PC-3 (cell line): ENCODE data around the gene ADORA2A. TPM values are rescaled to one million over a fixed set of nuclear protein-coding genes. Genes with fewer than 3 reads are reported as not detected.

Experiments used
- ATAC-seq: fragments of 200-7000 bp; cut with Tn5 transposase; 2 replicates; pipeline ENCODE4 v1.9.1; 2020; ENCODE audit warnings: mild to moderate bottlenecking, moderate library complexity
- BruUV-seq: library from RNA; stranded (reverse); fragments of 400-500 nt; replicated peaks from 2 replicates; lab custom pipeline; 2021; lab: Mats Ljungman, UMichigan
- CTCF ChIA-PET: fragments of 300-600 bp; sonication (Branson Sonifier 250); formaldehyde crosslinking; loops from one replicate; lab custom pipeline; 2022; ENCODE audit warnings: antibody characterized with exemption; lab: Charles Lee
- POLR2A ChIA-PET: fragments of 300-600 bp; sonication (Branson Sonifier 250); formaldehyde crosslinking; loops from one replicate; lab custom pipeline; 2022; ENCODE audit warnings: antibody characterized with exemption; ENCODE audit not compliant: unreplicated experiment; lab: Charles Lee
- DNase-seq: peaks from one replicate; pipeline ENCODE4 v3.0.0-alpha.2; 2015
- H2AFZ ChIP-seq: fragments of 300-600 bp; sonication (generic); 2 replicates; pipeline ENCODE4 v1.6.0; 2016; ENCODE audit warnings: antibody characterized with exemption, low read length
- H3F3A ChIP-seq: fragments of 300-600 bp; sonication (generic); one replicate; pipeline ENCODE4 v1.6.0; 2017; ENCODE audit warnings: antibody characterized with exemption, low read length, control low read depth, mild to moderate bottlenecking; ENCODE audit not compliant: unreplicated experiment
- H3K27ac ChIP-seq: fragments of 300-600 bp; sonication (generic); 2 replicates; pipeline ENCODE4 v1.5.1; 2016; ENCODE audit warnings: mild to moderate bottlenecking, low read length
- H3K27me3 ChIP-seq: fragments of 300-600 bp; sonication (generic); 2 replicates; pipeline ENCODE4 v1.6.1; 2016; ENCODE audit warnings: low read length, mixed read lengths
- H3K36me3 ChIP-seq: fragments of 300-600 bp; sonication (generic); 2 replicates; pipeline ENCODE4 v1.6.1; 2016; ENCODE audit warnings: low read depth, mixed run types, low read length, mixed read lengths
- H3K4me1 ChIP-seq: fragments of 300-600 bp; sonication (generic); 2 replicates; pipeline ENCODE4 v1.5.1; 2016; ENCODE audit warnings: low read length; ENCODE audit not compliant: insufficient read depth
- H3K4me2 ChIP-seq: fragments of 300-600 bp; sonication (generic); 2 replicates; pipeline ENCODE4 v1.6.0; 2016; ENCODE audit warnings: low read length
- H3K4me3 ChIP-seq: fragments of 300-600 bp; sonication (generic); 2 replicates; pipeline ENCODE4 v1.5.1; 2016; ENCODE audit warnings: mild to moderate bottlenecking, low read length, mixed read lengths
- H3K79me2 ChIP-seq: fragments of 300-600 bp; sonication (generic); 2 replicates; pipeline ENCODE4 v1.6.1; 2017; ENCODE audit warnings: low read length, mixed read lengths
- H3K9ac ChIP-seq: fragments of 300-600 bp; sonication (generic); 2 replicates; pipeline ENCODE4 v1.6.0; 2016; ENCODE audit warnings: mild to moderate bottlenecking, low read length
- H3K9me2 ChIP-seq: fragments of 300-600 bp; sonication (generic); replicated peaks from 2 replicates; pipeline ENCODE4 v1.6.1; 2016; ENCODE audit warnings: mixed run types, low read length, mixed read lengths
- H3K9me3 ChIP-seq: fragments of 300-600 bp; sonication (generic); 2 replicates; pipeline ENCODE4 v1.6.1; 2016; ENCODE audit warnings: low read length, mixed read lengths
- H4K20me1 ChIP-seq: fragments of 300-600 bp; sonication (generic); 2 replicates; pipeline ENCODE4 v1.6.1; 2016; ENCODE audit warnings: low read length, mixed read lengths
- CTCF ChIP-seq: fragments of 300-600 bp; sonication (generic); conservative IDR thresholded peaks from 2 replicates; pipeline ENCODE4 v1.5.1; 2017; ENCODE audit warnings: antibody characterized with exemption, low read depth, mild to moderate bottlenecking, low read length
- EZH2 ChIP-seq: fragments of 300-600 bp; sonication (generic); IDR thresholded peaks from one replicate; pipeline ENCODE4 v1.6.1; 2017; ENCODE audit warnings: antibody characterized with exemption, mild to moderate bottlenecking, low read length; ENCODE audit not compliant: unreplicated experiment
- EZH2phosphoT487 ChIP-seq: fragments of 300-600 bp; sonication (generic); IDR thresholded peaks from 2 replicates; pipeline ENCODE4 v1.6.1; 2018; ENCODE audit warnings: mild to moderate bottlenecking, antibody characterized with exemption, low read length, borderline replicate concordance
- intact Hi-C: fragments of 100-400 bp; cut with micrococcal nuclease; formaldehyde crosslinking; loops from 2 replicates; pipeline ENCODE4 v1.9.0; 2023
- total RNA-seq: library from RNA; depleted of rRNA; stranded (reverse); fragments of >200 nt; gene quantifications from 2 replicates; pipeline ENCODE4 v1.2.3, GENCODE V29; 2014

Gene ADORA2A
- total RNA-seq, 1 experiment from 2014 or later, result 1.7 TPM

GRCh38 chr22:24453853-24454252 lies 26.5 kb downstream of the ADORA2A start:
- intact Hi-C loops, result no loop called here
- CTCF ChIA-PET, result no interaction called here
- no peaks in the 10 kb centered on the region for H3K36me3 ChIP-seq
- H3K27ac ChIP-seq, result no peak overlapping the region
- no peaks in the 10 kb centered on the region for H4K20me1 ChIP-seq
- H3K9me2 ChIP-seq, result no peaks in the 10 kb centered on the region
- TF ChIP-seq EZH2 (no peak), EZH2phosphoT487 (no peak), CTCF (no peak)
- BruUV-seq, result no TSS peak
- no peaks in the 10 kb centered on the region for H3K27me3 ChIP-seq
- H3F3A ChIP-seq, result no peaks in the 10 kb centered on the region
- H2AFZ ChIP-seq, result no peak overlapping the region
- H3K9me3 ChIP-seq, result no peaks in the 10 kb centered on the region
- no peak overlapping the region for H3K4me2 ChIP-seq
- no peak overlapping the region for H3K9ac ChIP-seq
- H3K79me2 ChIP-seq, result no peaks in the 10 kb centered on the region
- no peaks in the 10 kb centered on the region for H3K4me1 ChIP-seq
- DNase-seq, result no peak
- no peak overlapping the region for H3K4me3 ChIP-seq
- ATAC-seq, result no peak
- POLR2A ChIA-PET, result no interaction called here

- no peak overlapping the region for H3K9ac ChIP-seq
- no peak for TF ChIP-seq EZH2phosphoT487
- TF ChIP-seq CTCF, result no peak
- no peak for TF ChIP-seq EZH2
- H3K27me3 ChIP-seq, result no peaks in the 10 kb centered on the region
- no peak overlapping the region for H3K27ac ChIP-seq
- no peaks in the 10 kb centered on the region for H3F3A ChIP-seq
- H3K4me3 ChIP-seq, result no peak overlapping the region
- BruUV-seq, result no TSS peak
- no peaks in the 10 kb centered on the region for H4K20me1 ChIP-seq
- H3K36me3 ChIP-seq, result no peaks in the 10 kb centered on the region
- H2AFZ ChIP-seq, result no peak overlapping the region
- ATAC-seq (no peak), DNase-seq (no peak)
- no peaks in the 10 kb centered on the region for H3K9me3 ChIP-seq
- POLR2A ChIA-PET, result no interaction called here
- no peak overlapping the region for H3K4me2 ChIP-seq
- CTCF ChIA-PET, result no interaction called here
- no peaks in the 10 kb centered on the region for H3K9me2 ChIP-seq
- H3K79me2 ChIP-seq, result no peaks in the 10 kb centered on the region
- H3K4me1 ChIP-seq, result no peaks in the 10 kb centered on the region
- intact Hi-C loops, result no loop called here
Observed at GRCh38 chr22:24455039-24455438, 27.6 kb downstream of the ADORA2A start.

GRCh38 chr22:24455751-24456426 lies 28.5 kb downstream of the ADORA2A start:
- no peaks in the 10 kb centered on the region for H3F3A ChIP-seq
- no peaks in the 10 kb centered on the region for H3K9me2 ChIP-seq
- BruUV-seq, result no TSS peak
- no peak for TF ChIP-seq CTCF
- no peak for TF ChIP-seq EZH2phosphoT487
- TF ChIP-seq EZH2, result no peak
- ATAC-seq (no peak), DNase-seq (no peak)
- ChIA-PET POLR2A (no interaction called here), CTCF (no interaction called here)
- H3K4me2 ChIP-seq, result no peak overlapping the region
- H3K4me3 ChIP-seq, result no peak overlapping the region
- H3K4me1 ChIP-seq, result no peaks in the 10 kb centered on the region
- no peaks in the 10 kb centered on the region for H3K36me3 ChIP-seq
- no peak overlapping the region for H2AFZ ChIP-seq
- intact Hi-C loops, result no loop called here
- no peak overlapping the region for H3K27ac ChIP-seq
- no peak overlapping the region for H3K9ac ChIP-seq
- no peaks in the 10 kb centered on the region for H3K79me2 ChIP-seq
- H3K9me3 ChIP-seq, result no peaks in the 10 kb centered on the region
- H3K27me3 ChIP-seq, result no peaks in the 10 kb centered on the region
- H4K20me1 ChIP-seq, result no peaks in the 10 kb centered on the region
